ACC112 (cell line): ENCODE measurements around the gene GRIN2B.

ENCODE experiments used
- H2AFZ ChIP-seq: fragments of 200-600 bp; sonication (generic); one replicate; pipeline ENCODE4 v1.6.0; 2017; ENCODE audit warnings: antibody characterized with exemption, low read length; ENCODE audit not compliant: unreplicated experiment
- H3K27ac ChIP-seq: fragments of 200-600 bp; sonication (generic); 2 replicates; pipeline ENCODE4 v1.5.1; 2014; ENCODE audit warnings: low read depth, mild to moderate bottlenecking, antibody characterized with exemption, low read length, moderate library complexity
- H3K27me3 ChIP-seq: fragments of 200-600 bp; sonication (generic); 2 replicates; pipeline ENCODE4 v1.6.1; 2014; ENCODE audit warnings: mild to moderate bottlenecking, antibody characterized with exemption, low read length, moderate library complexity, mixed read lengths; ENCODE audit not compliant: insufficient read depth
- H3K36me3 ChIP-seq: fragments of 200-600 bp; sonication (generic); 2 replicates; pipeline ENCODE4 v1.6.1; 2016; ENCODE audit warnings: mild to moderate bottlenecking, antibody characterized with exemption, low read length, moderate library complexity, mixed read lengths; ENCODE audit not compliant: insufficient read depth
- H3K4me1 ChIP-seq: fragments of 200-600 bp; sonication (generic); one replicate; pipeline ENCODE4 v1.6.1; 2016; ENCODE audit warnings: low read length, mixed read lengths; ENCODE audit not compliant: insufficient read depth, unreplicated experiment, control insufficient read depth
- H3K4me3 ChIP-seq: fragments of 200-600 bp; sonication (generic); 2 replicates; pipeline ENCODE4 v1.5.1; 2014; ENCODE audit warnings: mild to moderate bottlenecking, low read depth, low read length
- H3K79me2 ChIP-seq: fragments of 200-600 bp; sonication (generic); one replicate; pipeline ENCODE4 v1.6.0; 2016; ENCODE audit warnings: low read length; ENCODE audit not compliant: control insufficient read depth, unreplicated experiment, insufficient read depth

Gene GRIN2B

GRCh38 chr12:13981296-13981962, at the start of gene GRIN2B:
Gene GRIN2B (minus strand): TSS chr12:13981602. CDS start chr12:13866208, 115,394 bp downstream.
- Histone ChIP-seq H3K36me3 (no peaks in the 10 kb centered on the region), H3K4me1 (no peaks in the 10 kb centered on the region), H2AFZ (no peak within 1 kb of the TSS), H3K27ac (no peak within 1 kb of the TSS), H3K79me2 (no peaks in the 10 kb centered on the region), H3K4me3 (no peak within 1 kb of the TSS), H3K27me3 (peaks cover 39% of the 10 kb centered on the region)

GRCh38 chr12:14026537-14026936, 45.1 kb upstream of the GRIN2B start:
- no peak overlapping the region for H2AFZ ChIP-seq
- H3K4me1 ChIP-seq, result no peaks in the 10 kb centered on the region
- H3K4me3 ChIP-seq, result no peak overlapping the region
- no peak overlapping the region for H3K27ac ChIP-seq
- no peaks in the 10 kb centered on the region for H3K27me3 ChIP-seq
- H3K79me2 ChIP-seq, result no peaks in the 10 kb centered on the region
- H3K36me3 ChIP-seq, result no peaks in the 10 kb centered on the region

GRCh38 chr12:14024591-14024990, 43.2 kb upstream of the GRIN2B start:
- no peak overlapping the region for H3K4me3 ChIP-seq
- H2AFZ ChIP-seq, result no peak overlapping the region
- H3K27ac ChIP-seq, result no peak overlapping the region
- no peaks in the 10 kb centered on the region for H3K36me3 ChIP-seq
- H3K27me3 ChIP-seq, result no peaks in the 10 kb centered on the region
- H3K4me1 ChIP-seq, result no peaks in the 10 kb centered on the region
- H3K79me2 ChIP-seq, result no peaks in the 10 kb centered on the region

- Histone ChIP-seq H3K27me3 (no peaks in the 10 kb centered on the region), H3K4me3 (no peak overlapping the region), H3K4me1 (no peaks in the 10 kb centered on the region), H3K36me3 (no peaks in the 10 kb centered on the region), H3K27ac (no peak overlapping the region), H2AFZ (no peak overlapping the region), H3K79me2 (no peaks in the 10 kb centered on the region)
Measured at GRCh38 chr12:14018080-14018479, 36.7 kb upstream of the GRIN2B start.

- Histone ChIP-seq H3K27ac (no peak overlapping the region), H3K79me2 (no peaks in the 10 kb centered on the region), H3K4me3 (no peak overlapping the region), H3K27me3 (no peaks in the 10 kb centered on the region), H3K4me1 (no peaks in the 10 kb centered on the region), H2AFZ (no peak overlapping the region), H3K36me3 (no peaks in the 10 kb centered on the region)
Measured at GRCh38 chr12:14010989-14011388, 29.6 kb upstream of the GRIN2B start.

- Histone ChIP-seq H3K4me3 (no peak overlapping the region), H3K79me2 (no peaks in the 10 kb centered on the region), H3K4me1 (no peaks in the 10 kb centered on the region), H3K36me3 (no peaks in the 10 kb centered on the region), H3K27ac (no peak overlapping the region), H3K27me3 (no peaks in the 10 kb centered on the region), H2AFZ (no peak overlapping the region)
Measured at GRCh38 chr12:14007639-14008038, 26.2 kb upstream of the GRIN2B start.

- no peak overlapping the region for H3K4me3 ChIP-seq
- H3K36me3 ChIP-seq, result no peaks in the 10 kb centered on the region
- no peaks in the 10 kb centered on the region for H3K4me1 ChIP-seq
- no peaks in the 10 kb centered on the region for H3K27me3 ChIP-seq
- H3K27ac ChIP-seq, result no peak overlapping the region
- no peak overlapping the region for H2AFZ ChIP-seq
- H3K79me2 ChIP-seq, result no peaks in the 10 kb centered on the region
Measured at GRCh38 chr12:13992585-13992984, 11.2 kb upstream of the GRIN2B start.

- no peak overlapping the region for H2AFZ ChIP-seq
- no peak overlapping the region for H3K4me3 ChIP-seq
- H3K27me3 ChIP-seq, result no peaks in the 10 kb centered on the region
- no peak overlapping the region for H3K27ac ChIP-seq
- H3K36me3 ChIP-seq, result no peaks in the 10 kb centered on the region
- H3K79me2 ChIP-seq, result no peaks in the 10 kb centered on the region
- no peaks in the 10 kb centered on the region for H3K4me1 ChIP-seq
Measured at GRCh38 chr12:13992106-13992505, 10.7 kb upstream of the GRIN2B start.

- H3K4me3 ChIP-seq, result no peak overlapping the region
- H3K36me3 ChIP-seq, result no peaks in the 10 kb centered on the region
- no peaks in the 10 kb centered on the region for H3K4me1 ChIP-seq
- H2AFZ ChIP-seq, result no peak overlapping the region
- no peak overlapping the region for H3K27ac ChIP-seq
- peaks cover 22% of the 10 kb centered on the region for H3K27me3 ChIP-seq
- H3K79me2 ChIP-seq, result no peaks in the 10 kb centered on the region
Measured at GRCh38 chr12:13986031-13986430, 4.6 kb upstream of the GRIN2B start.

- Histone ChIP-seq H3K4me1 (no peaks in the 10 kb centered on the region), H3K27me3 (peaks cover 39% of the 10 kb centered on the region), H3K79me2 (no peaks in the 10 kb centered on the region), H3K36me3 (no peaks in the 10 kb centered on the region), H3K4me3 (no peak overlapping the region), H3K27ac (no peak overlapping the region), H2AFZ (no peak overlapping the region)
Measured at GRCh38 chr12:13981990-13982389, 588 bp upstream of the GRIN2B start.

GRCh38 chr12:13980538-13981295, 685 bp downstream of the GRIN2B start:
- Histone ChIP-seq H3K27ac (no peak overlapping the region), H2AFZ (no peak overlapping the region), H3K36me3 (no peaks in the 10 kb centered on the region), H3K79me2 (no peaks in the 10 kb centered on the region), H3K4me3 (no peak overlapping the region), H3K27me3 (peaks cover 39% of the 10 kb centered on the region), H3K4me1 (no peaks in the 10 kb centered on the region)
